GM21390 (cell line): ENCODE measurements around the gene CYP2C9.

Source experiments
- ATAC-seq: cut with Tn5 transposase; IDR thresholded peaks from one replicate; pipeline ENCODE4 v1.9.1; 2021; ENCODE audit not compliant: unreplicated experiment

CYP2C9 gene

GRCh38 chr10:95035332-95036295 is 97.2 kb downstream of the CYP2C9 start:
- no peak for ATAC-seq

- ATAC-seq = no peak
Observed at GRCh38 chr10:95039281-95039680, 100.8 kb downstream of the CYP2C9 start.
